Large intestine (tissue), 3 donors: ENCODE data around the gene LSS. TPM values are rescaled to one million over a fixed set of nuclear protein-coding genes. Genes with fewer than 3 reads are reported as not detected.
A peak's percentile ranks its signal among the peaks of the same experiment; 100 is the strongest.
"Not testable (repeated sequence)": the region's sequence is repeated elsewhere in the genome, so short reads cannot be mapped to it uniquely, and the experiment has no call there.

ENCODE experiments used
- DNase-seq, 2 donors: peaks; one replicate each; pipeline versions ENCODE4 v3.0.0 to v3.0.0-alpha.2; 2013
- H3K27ac ChIP-seq: one replicate; pipeline ENCODE4 v1.5.1; 2013; ENCODE audit warnings: low read length
- H3K27me3 ChIP-seq: 2 replicates; pipeline ENCODE4 v1.6.1; 2013; ENCODE audit warnings: low read length; ENCODE audit not compliant: control insufficient read depth, insufficient read depth
- H3K36me3 ChIP-seq: 2 replicates; pipeline ENCODE4 v1.6.1; 2013; ENCODE audit warnings: low read length; ENCODE audit not compliant: control insufficient read depth, insufficient read depth
- H3K4me1 ChIP-seq: one replicate; pipeline ENCODE4 v1.6.1; 2013; ENCODE audit warnings: low read length; ENCODE audit not compliant: control insufficient read depth, insufficient read depth
- H3K4me3 ChIP-seq: one replicate; pipeline ENCODE4 v1.5.1; 2013; ENCODE audit warnings: low read length
- H3K9me3 ChIP-seq: one replicate; pipeline ENCODE4 v1.6.1; 2013; ENCODE audit warnings: mild to moderate bottlenecking, low read depth, low read length, moderate library complexity; ENCODE audit not compliant: control insufficient read depth
- WGBS: methylation state at CpG from one replicate; pipeline ENCODE4 v1.1.5; 2013; ENCODE audit warnings: low lambda C conversion rate; ENCODE audit not compliant: insufficient coverage; 5-methylcytosine and 5-hydroxymethylcytosine counted together
- polyA plus RNA-seq: library from polyadenylated mRNA; unstranded; fragments of 120-200 nt; gene quantifications from one replicate; pipeline ENCODE4 v1.2.1, GENCODE V29; 2013

The LSS gene
- polyA plus RNA-seq, 1 donor: 33.3 TPM

DNA sequence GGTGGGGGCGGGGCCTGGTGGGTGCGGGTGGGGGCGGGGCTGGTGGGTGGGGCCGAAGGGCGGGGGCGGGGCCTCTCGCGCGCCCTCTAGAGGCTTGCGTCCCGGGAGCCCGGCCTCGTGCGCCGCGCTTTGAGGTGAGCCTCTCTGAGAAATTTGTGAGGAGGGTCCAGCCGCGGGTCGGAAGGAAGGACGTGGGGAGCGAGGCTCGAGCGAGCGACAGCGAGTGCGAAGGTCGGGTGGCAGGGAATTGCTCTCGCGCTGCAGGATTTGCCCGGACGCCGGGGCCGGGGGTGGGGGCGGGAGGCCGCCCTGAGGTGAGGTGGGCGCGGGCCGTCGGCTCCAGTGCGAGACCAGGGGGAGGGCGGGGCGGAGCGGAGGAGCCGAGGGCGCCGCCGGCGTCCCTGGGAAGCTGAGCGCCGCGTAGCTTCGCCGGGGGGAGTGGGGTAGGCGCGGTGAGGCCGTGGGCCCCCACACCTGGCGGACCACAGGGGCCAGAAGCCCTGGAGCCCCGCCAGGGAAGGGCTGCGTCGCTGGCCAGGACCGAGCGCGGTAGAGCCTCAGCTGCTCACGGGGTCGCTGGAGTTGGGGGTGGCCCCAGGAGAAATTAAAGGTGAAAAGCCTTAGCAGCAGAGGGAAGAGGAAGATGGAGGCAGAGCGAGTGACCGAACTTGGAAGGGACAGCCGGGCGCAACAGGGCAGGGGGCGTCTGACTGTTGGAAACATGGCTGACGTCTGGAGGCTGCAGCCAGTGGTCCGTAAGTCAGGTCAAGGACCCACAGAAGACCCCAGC lies 754 bp upstream of the LSS start:
- WGBS: no CpG with 5 or more reads among the region's 72 CpGs
- peaks cover 6% of the 10 kb centered on the region for H3K4me1 ChIP-seq
- no peak overlapping the region for H3K27ac ChIP-seq
- H3K4me3 ChIP-seq: peak overlapping the region; percentile 55
- no peaks in the 10 kb centered on the region for H3K9me3 ChIP-seq
- H3K36me3 ChIP-seq: peaks cover 18% of the 10 kb centered on the region
- no peaks in the 10 kb centered on the region for H3K27me3 ChIP-seq
- peak; percentile 31 to 63 for DNase-seq

- Histone ChIP-seq H3K4me1 (peaks cover 6% of the 10 kb centered on the region), H3K4me3 (peak overlapping the region; percentile 82), H3K27me3 (no peaks in the 10 kb centered on the region), H3K27ac (peak overlapping the region; percentile 56), H3K9me3 (no peaks in the 10 kb centered on the region), H3K36me3 (peaks cover 10% of the 10 kb centered on the region)
- no peak for DNase-seq
- WGBS: no CpG with 5 or more reads among the region's 20 CpGs
Measured at GRCh38 chr21:46227811-46228344, 696 bp downstream of the LSS start.

DNA sequence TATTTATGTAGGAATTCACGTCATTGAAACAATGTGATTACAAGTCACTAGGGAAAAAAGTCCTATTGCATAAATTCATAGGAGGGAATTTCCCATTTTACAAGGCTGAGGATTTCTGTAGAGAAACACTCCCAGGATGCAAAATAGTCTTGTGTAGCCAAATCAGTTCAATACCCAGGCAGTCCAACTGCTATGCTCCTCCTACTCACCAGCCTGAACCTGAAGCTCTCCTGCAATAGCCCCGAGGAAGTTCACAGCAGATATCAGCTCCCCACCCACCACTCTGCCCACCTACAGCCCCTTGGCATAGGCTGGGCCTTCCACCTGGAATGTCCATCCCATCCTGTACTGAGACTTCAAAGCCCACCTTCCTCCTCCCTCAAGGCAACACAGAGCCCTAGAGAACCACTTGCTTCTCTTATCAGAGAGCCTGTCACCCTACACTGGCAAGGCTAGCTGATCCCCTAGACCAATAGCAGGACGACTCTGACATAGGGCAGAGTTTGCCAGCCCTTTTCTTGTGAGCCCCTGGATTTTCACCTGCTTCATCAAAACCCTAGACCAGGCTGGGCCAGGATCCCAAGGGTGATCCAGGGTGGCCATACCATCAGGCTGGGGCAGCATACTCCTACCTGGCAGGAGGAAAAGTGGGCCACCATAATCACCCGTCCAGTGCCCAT lies 1.5 kb downstream of the LSS start:
- Histone ChIP-seq H3K36me3 (peaks cover 16% of the 10 kb centered on the region), H3K4me1 (peaks cover 6% of the 10 kb centered on the region), H3K9me3 (no peaks in the 10 kb centered on the region), H3K27ac (no peak overlapping the region), H3K27me3 (no peaks in the 10 kb centered on the region), H3K4me3 (no peak overlapping the region)
- peak in 1 of 2 donors; percentile 16 for DNase-seq
- WGBS: 100% methylated on average over 1 of the region's 4 CpGs

DNA sequence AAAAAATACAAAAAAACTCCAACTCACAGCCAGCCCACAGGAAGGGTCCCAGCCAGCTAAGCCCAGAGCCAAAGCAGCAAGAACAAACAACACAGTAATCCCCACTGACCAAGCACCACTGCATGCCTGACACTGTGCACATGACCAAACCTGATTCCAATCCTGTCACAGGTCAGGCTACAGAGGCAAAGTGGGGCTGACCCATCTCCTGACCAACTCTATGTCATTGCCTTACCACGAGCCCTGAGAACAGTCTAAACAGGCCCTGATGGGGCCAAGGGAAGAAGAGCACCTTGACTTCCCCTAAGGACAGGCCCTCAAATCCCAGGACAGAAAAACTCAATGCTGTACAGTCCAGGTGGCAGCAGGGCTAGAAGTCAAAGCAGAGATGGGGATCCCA lies 2.4 kb downstream of the LSS start:
- H3K4me3 ChIP-seq: no peak overlapping the region
- no CpG with 5 or more reads among the region's 1 CpG for WGBS
- no peaks in the 10 kb centered on the region for H3K27me3 ChIP-seq
- peaks cover 6% of the 10 kb centered on the region for H3K4me1 ChIP-seq
- H3K27ac ChIP-seq: no peak overlapping the region
- H3K9me3 ChIP-seq: no peaks in the 10 kb centered on the region
- peaks cover 15% of the 10 kb centered on the region for H3K36me3 ChIP-seq
- no peak for DNase-seq

DNA sequence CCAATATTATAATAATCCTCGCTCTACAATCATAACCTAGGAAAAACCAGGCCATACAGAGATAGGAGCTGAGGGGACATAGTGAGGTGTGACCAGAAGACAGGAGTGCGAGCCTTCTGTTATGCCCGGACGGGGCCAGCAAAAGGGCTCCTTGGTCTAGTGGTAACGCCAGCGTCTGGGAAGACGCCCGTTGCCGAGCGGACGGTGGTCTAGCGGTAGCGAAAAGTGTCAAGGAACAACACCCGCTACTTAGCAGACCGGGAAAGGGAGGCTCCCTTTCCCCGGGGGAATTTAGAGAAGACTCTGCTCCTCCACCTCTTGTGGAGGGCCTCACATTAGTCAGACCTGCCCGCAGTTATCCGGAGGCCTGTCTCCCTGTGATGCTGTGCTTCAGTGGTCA lies 4.9 kb downstream of the LSS start:
- not testable (repeated sequence) for H3K27ac ChIP-seq, H3K4me1 ChIP-seq, H3K27me3 ChIP-seq, H3K4me3 ChIP-seq, H3K9me3 ChIP-seq, DNase-seq
- WGBS: no CpG with 5 or more reads among the region's 18 CpGs
- peaks cover 26% of the 10 kb centered on the region for H3K36me3 ChIP-seq

DNA sequence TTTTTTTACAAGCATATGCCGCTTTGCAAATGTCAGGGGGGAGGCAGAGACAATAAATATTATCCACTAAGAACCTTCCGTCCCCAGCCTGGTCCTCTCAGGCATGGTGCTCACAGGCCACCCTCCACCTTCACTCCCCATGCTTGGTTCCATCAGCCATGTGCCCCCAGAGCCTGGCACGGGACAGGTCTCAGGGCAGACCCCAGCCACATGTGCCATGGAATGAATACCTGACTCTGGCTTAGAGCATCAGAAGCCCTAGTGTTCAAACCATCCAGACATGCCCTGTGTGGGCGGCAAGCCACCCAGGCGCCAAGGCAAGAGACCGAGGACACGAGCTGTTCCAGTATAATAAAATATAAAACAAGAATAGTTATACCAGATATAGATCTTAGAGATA lies 5.4 kb downstream of the LSS start:
- no peaks in the 10 kb centered on the region for H3K27me3 ChIP-seq
- H3K27ac ChIP-seq: no peak overlapping the region
- H3K9me3 ChIP-seq: no peaks in the 10 kb centered on the region
- peaks cover 6% of the 10 kb centered on the region for H3K4me1 ChIP-seq
- peaks cover 26% of the 10 kb centered on the region for H3K36me3 ChIP-seq
- H3K4me3 ChIP-seq: no peak overlapping the region
- no peak for DNase-seq
- WGBS: no CpG with 5 or more reads among the region's 7 CpGs

- peaks cover 6% of the 10 kb centered on the region for H3K4me1 ChIP-seq
- peaks cover 26% of the 10 kb centered on the region for H3K36me3 ChIP-seq
- no peaks in the 10 kb centered on the region for H3K27me3 ChIP-seq
- no peak overlapping the region for H3K4me3 ChIP-seq
- no peak for DNase-seq
- H3K27ac ChIP-seq: no peak overlapping the region
- WGBS: no CpG with 5 or more reads among the region's 11 CpGs
- no peaks in the 10 kb centered on the region for H3K9me3 ChIP-seq
Measured at GRCh38 chr21:46222436-46223116, 6.0 kb downstream of the LSS start.

GRCh38 chr21:46221664-46222435 lies 6.7 kb downstream of the LSS start:
- DNase-seq: no peak
- no CpG with 5 or more reads among the region's 16 CpGs for WGBS
- Histone ChIP-seq H3K9me3 (no peaks in the 10 kb centered on the region), H3K4me1 (peaks cover under 1% of the 10 kb centered on the region), H3K27ac (no peak overlapping the region), H3K27me3 (no peaks in the 10 kb centered on the region), H3K36me3 (peaks cover 26% of the 10 kb centered on the region), H3K4me3 (no peak overlapping the region)

- Histone ChIP-seq H3K9me3 (no peaks in the 10 kb centered on the region), H3K4me1 (no peaks in the 10 kb centered on the region), H3K4me3 (no peak overlapping the region), H3K27ac (no peak overlapping the region), H3K27me3 (no peaks in the 10 kb centered on the region), H3K36me3 (peaks cover 29% of the 10 kb centered on the region)
- no peak for DNase-seq
- WGBS: no CpG with 5 or more reads among the region's 8 CpGs
Measured at GRCh38 chr21:46220847-46221246, 7.7 kb downstream of the LSS start.
